H9 (cell line): ENCODE measurements around the gene C12orf75. TPM values are rescaled to one million over a fixed set of nuclear protein-coding genes. Genes with fewer than 3 reads are reported as not detected.

ENCODE experiments used
- DNase-seq: peaks from one replicate; pipeline ENCODE4 v3.0.0-alpha.2; 2017
- H2AFZ ChIP-seq: one replicate; pipeline ENCODE4 v1.6.1; 2013; ENCODE audit warnings: mild to moderate bottlenecking, low read length, control low read depth, moderate library complexity
- H2AK5ac ChIP-seq: 2 replicates; pipeline ENCODE4 v1.6.1; 2013; ENCODE audit warnings: low read length, control low read depth, mixed read lengths; ENCODE audit not compliant: insufficient read length
- H2BK120ac ChIP-seq: one replicate; pipeline ENCODE4 v1.6.1; 2013; ENCODE audit warnings: low read depth, mild to moderate bottlenecking, low read length, control low read depth, inconsistent platforms; ENCODE audit not compliant: poor library complexity, severe bottlenecking
- H2BK12ac ChIP-seq: 2 replicates; pipeline ENCODE4 v1.6.1; 2013; ENCODE audit warnings: low read length, control low read depth, mixed read lengths, low read depth; ENCODE audit not compliant: insufficient read length
- H2BK15ac ChIP-seq: 2 replicates; pipeline ENCODE4 v1.6.1; 2013; ENCODE audit warnings: low read depth, low read length, control low read depth
- H2BK20ac ChIP-seq: one replicate; pipeline ENCODE4 v1.6.1; 2013; ENCODE audit warnings: low read depth, mild to moderate bottlenecking, low read length, control low read depth, inconsistent platforms; ENCODE audit not compliant: poor library complexity, severe bottlenecking
- H2BK5ac ChIP-seq: 2 replicates; pipeline ENCODE4 v1.6.1; 2013; ENCODE audit warnings: low read length, control low read depth, mixed read lengths; ENCODE audit not compliant: insufficient read length
- H3K14ac ChIP-seq: 2 replicates; pipeline ENCODE4 v1.6.1; 2013; ENCODE audit warnings: low read length, control low read depth; ENCODE audit not compliant: insufficient read depth
- H3K18ac ChIP-seq: 2 replicates; pipeline ENCODE4 v1.6.1; 2013; ENCODE audit warnings: low read depth, mild to moderate bottlenecking, mixed read lengths, low read length, control low read depth; ENCODE audit not compliant: insufficient read length
- H3K23ac ChIP-seq: 2 replicates; pipeline ENCODE4 v1.6.1; 2013; ENCODE audit warnings: low read length, control low read depth, mixed read lengths, low read depth; ENCODE audit not compliant: insufficient read length
- H3K23me2 ChIP-seq: 2 replicates; pipeline ENCODE4 v1.6.1; 2013; ENCODE audit warnings: low read depth, mild to moderate bottlenecking, mixed read lengths, low read length, control low read depth; ENCODE audit not compliant: insufficient read length, poor library complexity, severe bottlenecking
- H3K27ac ChIP-seq: 2 replicates; pipeline ENCODE4 v1.5.1; 2013; ENCODE audit warnings: low read length, control low read depth, mixed read lengths, low read depth; ENCODE audit not compliant: insufficient read length
- H3K27me3 ChIP-seq: 2 replicates; pipeline ENCODE4 v1.6.1; 2013; ENCODE audit warnings: low read length, control low read depth, inconsistent platforms; ENCODE audit not compliant: insufficient read depth
- H3K4ac ChIP-seq: 2 replicates; pipeline ENCODE4 v1.6.1; 2013; ENCODE audit warnings: low read depth, mild to moderate bottlenecking, control low read depth, inconsistent platforms, low read length, moderate library complexity
- H3K4me1 ChIP-seq: 2 replicates; pipeline ENCODE4 v1.6.1; 2013; ENCODE audit warnings: low read length, control low read depth, inconsistent platforms; ENCODE audit not compliant: insufficient read depth
- H3K4me2 ChIP-seq: 2 replicates; pipeline ENCODE4 v1.6.1; 2013; ENCODE audit warnings: low read length, control low read depth, mixed read lengths; ENCODE audit not compliant: insufficient read length, insufficient read depth
- H3K56ac ChIP-seq: 2 replicates; pipeline ENCODE4 v1.6.1; 2013; ENCODE audit warnings: low read depth, mild to moderate bottlenecking, mixed read lengths, low read length, control low read depth; ENCODE audit not compliant: insufficient read length
- H3K79me1 ChIP-seq: 2 replicates; pipeline ENCODE4 v1.6.1; 2013; ENCODE audit warnings: low read depth, mild to moderate bottlenecking, moderate library complexity, low read length, control low read depth, inconsistent platforms; ENCODE audit not compliant: insufficient read depth, poor library complexity, severe bottlenecking
- H3K79me2 ChIP-seq: 2 replicates; pipeline ENCODE4 v1.6.1; 2013; ENCODE audit warnings: low read length, control low read depth, inconsistent platforms; ENCODE audit not compliant: insufficient read depth
- H3K9ac ChIP-seq: 2 replicates; pipeline ENCODE4 v1.6.1; 2013; ENCODE audit warnings: low read length, control low read depth, mixed read lengths; ENCODE audit not compliant: insufficient read length; ENCODE audit errors: extremely low read depth
- H3K9me3 ChIP-seq: one replicate; pipeline ENCODE4 v1.6.1; 2013; ENCODE audit warnings: low read depth, low read length, inconsistent platforms; ENCODE audit not compliant: control insufficient read depth
- H3T11ph ChIP-seq: one replicate; pipeline ENCODE4 v1.6.1; 2013; ENCODE audit warnings: mild to moderate bottlenecking, low read length, control low read depth, inconsistent platforms
- H4K20me1 ChIP-seq: one replicate; pipeline ENCODE4 v1.6.1; 2013; ENCODE audit not compliant: control insufficient read depth, insufficient read length, insufficient read depth
- H4K5ac ChIP-seq: 2 replicates; pipeline ENCODE4 v1.6.1; 2013; ENCODE audit warnings: low read depth, mild to moderate bottlenecking, mixed read lengths, low read length, control low read depth; ENCODE audit not compliant: insufficient read length
- H4K8ac ChIP-seq: replicated peaks from 2 replicates; pipeline ENCODE4 v1.6.1; 2013; ENCODE audit warnings: low read length, control low read depth, mixed read lengths, low read depth; ENCODE audit not compliant: insufficient read length
- H4K91ac ChIP-seq: 2 replicates; pipeline ENCODE4 v1.6.1; 2013; ENCODE audit warnings: low read depth, mild to moderate bottlenecking, moderate library complexity, mixed read lengths, low read length, control low read depth; ENCODE audit not compliant: insufficient read length
- H3K27ac Mint-ChIP-seq, 3 experiments: 2 replicates in 2 of 3; 3 replicates in 1 of 3; pipeline ENCODE4 v1.8.0; 2020 to 2021; ENCODE audit warnings: mixed read lengths in 3 of 3, mild to moderate bottlenecking in 1 of 3, moderate library complexity in 1 of 3
- H3K27me3 Mint-ChIP-seq: 2 replicates; pipeline ENCODE4 v1.8.0; 2021; ENCODE audit warnings: low read depth, mild to moderate bottlenecking, moderate library complexity, mixed read lengths
- H3K36me3 Mint-ChIP-seq, 3 experiments: 2 replicates in 2 of 3; 3 replicates in 1 of 3; pipeline ENCODE4 v1.8.0; 2020 to 2021; ENCODE audit warnings: low read depth in 3 of 3, mixed read lengths in 3 of 3; ENCODE audit not compliant: insufficient read depth in 1 of 3
- H3K4me1 Mint-ChIP-seq, 2 experiments: 2 replicates each; pipeline ENCODE4 v1.8.0; 2020; ENCODE audit warnings: mixed read lengths in 2 of 2
- H3K4me3 Mint-ChIP-seq, 2 experiments: 2 replicates in 1 of 2; 3 replicates in 1 of 2; pipeline ENCODE4 v1.8.0; 2020 to 2021; ENCODE audit warnings: mild to moderate bottlenecking in 2 of 2, mixed read lengths in 2 of 2, moderate library complexity in 1 of 2
- H3K9me3 Mint-ChIP-seq, 2 experiments: 2 replicates in 1 of 2; 3 replicates in 1 of 2; pipeline ENCODE4 v1.8.0; 2020; ENCODE audit warnings: mild to moderate bottlenecking in 2 of 2, mixed read lengths in 2 of 2, moderate library complexity in 1 of 2
- CTCF ChIP-seq: fragments of 200-600 bp; sonication (generic); conservative IDR thresholded peaks from 3 replicates; pipeline ENCODE4 v1.8.0; 2021; ENCODE audit warnings: antibody characterized with exemption, mild to moderate bottlenecking
- whole genome bisulfite sequencing: extraction: QIAGEN DNeasy Blood & Tissue Kit; methylation state at CpG from one replicate; pipeline ENCODE4 v1.1.7; 2013; ENCODE audit warnings: missing lambda C conversion rate, low lambda C conversion rate, mixed read lengths; ENCODE audit not compliant: insufficient read length; ENCODE audit errors: extremely low coverage; 5-methylcytosine and 5-hydroxymethylcytosine counted together
- total RNA-seq: library from RNA; stranded (reverse); gene quantifications from 2 replicates; pipeline ENCODE4 v1.2.1, GENCODE V29; 2021

The C12orf75 gene
- total RNA-seq, 1 experiment from 2014 or later = 37.9 TPM

- Histone ChIP-seq H3K4me1 (no peaks in the 10 kb centered on the region), H2BK15ac (no peak overlapping the region), H2BK12ac (no peak overlapping the region), H2AFZ (no peak overlapping the region), H3K23ac (no peak overlapping the region), H4K91ac (no peak overlapping the region), H4K20me1 (no peaks in the 10 kb centered on the region), H4K8ac (no peak overlapping the region), H3K79me2 (no peaks in the 10 kb centered on the region), H3K27me3 (no peaks in the 10 kb centered on the region; the same call in 1 of the 2 replicates), H2BK20ac (no peak overlapping the region), H2BK5ac (no peak overlapping the region), H2AK5ac (no peak overlapping the region), H3K4me2 (no peak overlapping the region), H3K23me2 (no peaks in the 10 kb centered on the region), H3T11ph (no peak overlapping the region), H3K14ac (no peak overlapping the region), H3K9me3 (no peaks in the 10 kb centered on the region), H3K18ac (no peak overlapping the region), H4K5ac (no peak overlapping the region), H3K9ac (no peak overlapping the region), H3K4ac (no peak overlapping the region), H3K27ac (no peak overlapping the region), H3K56ac (no peak overlapping the region), H3K79me1 (no peaks in the 10 kb centered on the region), H2BK120ac (no peak overlapping the region)
- WGBS = no CpG with 5 or more reads among the region's 3 CpGs
- Mint-ChIP-seq H3K27ac (no peak overlapping the region), H3K9me3 (no peaks in the 10 kb centered on the region), H3K4me3 (no peak overlapping the region), H3K36me3 (no peaks in the 10 kb centered on the region), H3K4me1 (peaks cover 5 to 10% of the 10 kb centered on the region in 2 experiments; a peak in 3 of 4 replicates), H3K27me3 (no peaks in the 10 kb centered on the region; the same call in 1 of the 2 replicates)
- DNase-seq = no peak
- no peak for TF ChIP-seq CTCF
Measured at GRCh38 chr12:105419606-105420005, 89.1 kb downstream of the C12orf75 start.
